Endometrial microvascular endothelial cells (primary cell): ENCODE results near the gene HORMAD2. TPM values are rescaled to one million over a fixed set of nuclear protein-coding genes. Genes with fewer than 3 reads are reported as not detected.
"Not testable (repeated sequence)": the region's sequence is repeated elsewhere in the genome, so short reads cannot be mapped to it uniquely, and the experiment has no call there.

ENCODE experiments used
- in situ Hi-C: cut with HindIII; loops from 2 replicates; pipeline ENCODE4 v1.10.0; 2017; ENCODE audit warnings: low sequenced_read_pairs, low pct_unique_long_range_greater_than_20kb; ENCODE audit errors: inconsistent ontology term
- total RNA-seq: library from RNA; depleted of rRNA; stranded (reverse); fragments of >200 nt; gene quantifications from one replicate; pipeline ENCODE4 v1.2.3, GENCODE V29; 2015; ENCODE audit errors: inconsistent ontology term

The HORMAD2 gene
- total RNA-seq, 1 donor from 2014 or later: not detected

GRCh38 chr22:30092686-30093085 is 12.4 kb downstream of the HORMAD2 start:
- in situ Hi-C loops: no loop called here

DNA sequence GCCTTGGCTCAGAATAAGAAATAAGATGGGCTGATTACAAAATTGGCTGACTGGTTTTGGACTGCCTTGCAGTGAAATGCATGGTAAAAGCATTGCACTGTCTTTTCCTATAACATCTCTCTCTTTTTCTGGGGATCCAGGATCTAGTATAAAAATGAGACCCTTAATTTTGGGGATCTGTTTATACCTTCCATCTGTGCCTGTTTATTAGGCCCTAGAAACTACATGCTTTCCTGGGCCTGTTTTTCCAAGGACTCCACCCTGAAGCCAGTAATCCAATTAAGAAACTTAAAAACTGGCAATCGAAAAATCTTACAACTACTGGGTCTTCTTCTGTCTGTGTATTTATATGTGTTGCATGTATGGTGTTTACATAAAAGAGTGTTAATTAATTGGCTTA is 14.5 kb downstream of the HORMAD2 start:
- in situ Hi-C loops: no loop called here

- in situ Hi-C loops: no loop called here
Measured at GRCh38 chr22:30097861-30098260, 17.6 kb downstream of the HORMAD2 start.

DNA sequence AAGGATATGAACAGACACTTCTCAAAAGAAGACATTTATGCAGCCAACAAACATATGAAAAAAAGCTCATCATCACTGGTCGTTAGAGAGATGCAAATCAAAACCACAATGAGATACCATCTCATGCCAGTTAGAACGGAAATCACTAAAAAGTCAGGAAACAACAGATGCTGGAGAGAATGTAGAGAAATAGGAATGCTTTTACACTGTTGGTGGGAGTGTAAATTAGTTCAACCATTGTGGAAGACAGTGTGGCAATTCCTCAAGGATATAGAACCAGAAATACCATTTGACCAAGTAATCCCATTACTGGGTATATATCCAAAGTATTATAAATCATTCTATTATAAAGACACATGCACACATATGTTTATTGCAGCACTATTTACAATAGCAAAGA is 20.5 kb downstream of the HORMAD2 start:
- in situ Hi-C loops: not testable (repeated sequence)

- in situ Hi-C loops: no loop called here
Measured at GRCh38 chr22:30104501-30105156, 24.4 kb downstream of the HORMAD2 start.

- in situ Hi-C loops: no loop called here
Measured at GRCh38 chr22:30105483-30105882, 25.2 kb downstream of the HORMAD2 start.

GRCh38 chr22:30113494-30113893 is 33.2 kb downstream of the HORMAD2 start:
- in situ Hi-C loops: no loop called here

DNA sequence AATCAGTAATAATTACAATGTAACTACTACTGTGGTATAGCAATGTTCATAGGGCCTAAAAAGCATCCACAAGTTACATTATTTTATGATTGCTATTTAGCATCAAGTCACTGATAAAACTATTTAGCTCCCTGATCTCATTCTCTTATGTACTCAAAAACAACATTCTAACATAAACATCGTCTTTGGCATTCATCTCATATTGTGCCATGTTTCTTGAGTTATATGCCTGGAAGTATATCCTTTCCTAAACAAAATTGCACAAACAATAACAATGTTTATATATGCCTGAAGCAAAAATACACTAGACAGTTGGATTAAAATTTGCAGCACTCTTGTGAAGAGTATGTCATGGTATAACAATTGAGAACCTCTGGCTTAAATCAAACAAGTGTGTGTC is 34.1 kb downstream of the HORMAD2 start:
- in situ Hi-C loops: no loop called here

DNA sequence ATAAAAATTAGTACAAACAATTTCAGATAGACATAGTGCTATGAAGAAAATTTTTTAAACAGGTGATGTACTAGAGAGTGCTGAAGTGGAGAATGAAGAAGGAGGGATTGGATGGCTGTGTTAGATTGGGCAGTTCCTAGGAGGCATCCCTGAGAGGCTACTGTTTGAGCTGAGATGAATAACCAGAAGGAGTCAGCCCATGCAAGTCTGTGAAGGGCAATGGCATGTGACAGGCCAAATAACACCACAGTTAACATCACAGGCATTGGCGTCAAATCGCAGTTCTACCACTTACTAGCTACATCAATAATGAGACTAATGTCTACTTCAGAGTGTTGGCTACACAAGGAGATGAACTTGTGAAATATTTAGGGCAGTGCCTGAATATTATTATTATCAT is 35.4 kb downstream of the HORMAD2 start:
- in situ Hi-C loops: no loop called here

- in situ Hi-C loops: no loop called here
Measured at GRCh38 chr22:30116362-30117117, 36.3 kb downstream of the HORMAD2 start.

DNA sequence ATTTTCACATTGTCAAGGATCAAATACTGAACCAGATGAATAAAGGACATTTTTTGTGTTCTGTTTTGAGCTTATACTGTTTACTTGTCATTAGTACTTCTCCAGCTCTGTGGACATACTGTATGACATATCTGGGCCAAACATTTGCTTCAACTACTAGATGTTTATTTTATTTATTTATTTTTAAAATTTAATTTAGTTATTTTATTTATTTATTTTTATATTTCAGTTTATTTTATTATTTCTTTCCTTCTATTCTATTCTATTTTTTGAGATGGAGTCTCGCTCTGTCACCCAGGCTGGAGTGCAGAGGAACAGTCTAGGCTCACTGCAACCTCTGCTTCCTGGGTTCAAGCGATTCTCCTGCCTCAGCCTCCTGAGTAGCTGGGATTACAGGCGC is 37.0 kb downstream of the HORMAD2 start:
- in situ Hi-C loops: no loop called here

DNA sequence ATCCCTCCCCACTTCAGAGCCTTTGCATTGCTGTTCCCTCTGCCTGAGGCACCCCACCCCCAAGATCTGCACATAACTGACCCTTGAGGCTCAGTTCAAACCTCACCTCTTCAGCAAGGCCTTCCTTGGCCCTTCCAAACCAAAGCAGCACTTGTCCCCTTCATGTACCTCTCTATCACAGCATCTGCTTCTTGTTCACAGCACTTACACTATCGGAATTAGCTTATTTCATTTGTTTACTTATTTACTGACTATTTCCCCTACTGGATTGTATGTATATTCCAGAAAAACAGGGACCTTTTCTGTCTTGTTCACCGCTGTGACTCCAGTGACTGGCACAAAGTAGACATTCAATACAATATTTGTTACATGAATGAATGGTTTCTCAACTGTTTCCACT is 38.0 kb downstream of the HORMAD2 start:
- in situ Hi-C loops: no loop called here

DNA sequence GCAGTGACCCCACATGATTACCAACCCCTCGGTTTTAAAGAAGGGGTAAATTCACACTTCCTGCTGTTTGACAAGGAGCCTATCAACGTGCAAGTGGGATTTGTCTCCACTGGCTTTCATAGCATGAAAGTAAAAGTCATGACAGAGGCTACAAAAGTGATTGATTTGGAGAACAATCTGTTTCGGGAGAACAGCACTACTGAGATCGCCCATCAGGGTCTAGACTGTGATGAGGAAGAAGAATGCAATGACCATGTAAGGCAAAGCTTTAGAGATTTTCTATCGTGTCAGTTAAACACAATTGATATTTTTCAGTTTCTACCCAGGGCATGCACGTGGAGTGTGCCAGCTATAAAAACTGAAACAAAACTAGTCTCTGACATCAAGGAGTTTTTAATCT is 41.7 kb downstream of the HORMAD2 start:
- in situ Hi-C loops: no loop called here

DNA sequence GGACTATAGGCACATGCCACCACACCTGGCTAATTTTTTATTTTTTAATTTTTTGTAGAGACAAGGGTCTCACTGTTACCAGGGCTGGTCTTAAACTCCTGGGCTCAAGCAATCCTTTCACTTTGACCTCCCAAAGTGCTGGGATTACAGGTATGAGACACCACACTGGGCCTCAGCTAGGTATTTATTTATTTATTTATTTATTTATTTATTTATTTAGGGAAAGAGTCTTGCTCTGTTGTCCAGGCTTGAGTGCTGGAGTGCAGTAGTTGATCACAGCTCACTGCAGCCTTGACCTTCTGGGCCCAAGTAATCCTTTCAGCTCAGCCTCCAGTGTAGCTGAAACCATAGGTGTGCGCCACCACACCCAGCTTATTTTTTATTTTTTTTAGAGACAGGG is 43.2 kb downstream of the HORMAD2 start:
- in situ Hi-C loops: no loop called here

GRCh38 chr22:30127749-30128166 is 47.5 kb downstream of the HORMAD2 start:
- in situ Hi-C loops: no loop called here

- in situ Hi-C loops: no loop called here
Measured at GRCh38 chr22:30128511-30128910, 48.2 kb downstream of the HORMAD2 start.

DNA sequence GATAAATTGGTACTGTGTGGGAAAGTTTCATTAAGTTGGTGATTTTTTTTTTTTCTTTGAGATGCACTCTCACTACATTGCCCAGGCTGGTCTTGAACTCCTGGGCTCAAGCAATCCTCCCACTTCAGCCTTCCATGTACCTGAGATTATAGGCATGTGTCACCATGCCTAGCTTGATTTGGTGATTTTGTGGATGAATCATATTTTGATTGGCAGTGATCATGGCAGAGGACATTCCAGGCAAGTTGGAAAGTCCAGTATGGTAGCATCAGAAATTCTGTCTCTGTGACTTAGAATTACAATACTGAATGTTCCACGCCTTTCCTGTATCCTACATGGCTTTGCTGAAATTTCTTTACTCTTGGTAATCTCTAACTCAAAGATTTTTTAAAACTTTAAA is 49.4 kb downstream of the HORMAD2 start:
- in situ Hi-C loops: no loop called here

GRCh38 chr22:30132290-30132996 is 52.2 kb downstream of the HORMAD2 start:
- in situ Hi-C loops: no loop called here

GRCh38 chr22:30140414-30140813 is 60.1 kb downstream of the HORMAD2 start:
- in situ Hi-C loops: no loop called here

DNA sequence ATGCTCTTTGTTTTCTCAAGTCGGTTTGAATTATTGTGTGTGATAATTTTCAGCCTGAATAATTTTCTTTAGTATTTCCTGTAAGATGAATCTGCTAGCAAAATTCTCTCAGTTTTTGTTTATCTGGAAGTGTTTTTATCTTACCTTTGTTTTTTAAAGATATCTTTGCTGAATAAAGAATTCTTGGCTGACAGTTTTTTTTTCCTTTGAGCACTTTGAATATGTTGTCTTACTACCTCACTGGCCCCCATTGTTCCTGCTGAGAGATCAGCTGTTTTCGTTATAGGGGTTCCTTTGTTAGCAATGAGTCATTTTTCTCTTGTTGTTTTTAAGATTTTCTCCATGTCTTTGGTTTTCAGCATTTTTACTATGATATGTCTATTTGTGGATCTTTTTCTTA is 63.0 kb downstream of the HORMAD2 start:
- in situ Hi-C loops: no loop called here
